ENCODE measurements around the gene RALGPS2. TPM values are rescaled to one million over a fixed set of nuclear protein-coding genes. Genes with fewer than 3 reads are reported as not detected.

The RALGPS2 gene
- total RNA-seq, 1 experiment from 2014 or later: 19.3 TPM

DNA sequence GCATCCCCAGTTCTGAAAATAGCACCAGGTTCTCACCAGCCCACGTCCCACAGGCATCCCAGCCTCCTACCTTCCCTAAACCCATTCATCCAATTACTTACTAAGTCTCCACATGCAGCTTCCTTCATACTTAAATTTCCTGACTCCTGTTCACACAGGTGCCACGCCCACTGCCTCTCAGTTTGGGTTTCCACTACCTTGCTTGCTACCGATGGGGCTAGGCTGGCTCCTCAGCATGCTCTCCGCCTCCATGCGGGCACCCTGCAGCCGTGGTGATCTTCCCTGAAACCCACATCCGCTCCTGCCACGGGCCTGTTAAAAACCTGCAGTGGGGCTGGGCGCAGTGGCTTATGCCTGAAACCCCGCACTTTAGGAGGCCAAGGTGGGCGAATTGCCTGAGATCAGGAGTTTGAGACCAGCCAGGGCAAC is 216.2 kb downstream of the RALGPS2 start:
- H3K4me2 ChIP-seq (ENCODE audit: low read length): no peak overlapping the region
- no peak overlapping the region for H2AFZ ChIP-seq (ENCODE audit: low read length)
- intact Hi-C loops (cut with micrococcal nuclease): no loop called here
- CTCF ChIA-PET: no interaction called here
- no peaks in the 10 kb centered on the region for H4K20me1 ChIP-seq (ENCODE audit: low read length)
- DNase-seq: no peak
- POLR2A ChIA-PET (ENCODE audit: unreplicated experiment): no interaction called here
- H3K4me3 ChIP-seq (ENCODE audit: low read length): no peak overlapping the region
- H3K27me3 ChIP-seq (ENCODE audit: low read length): no peaks in the 10 kb centered on the region
- H3K36me3 ChIP-seq (ENCODE audit: low read depth, low read length): no peaks in the 10 kb centered on the region
- ATAC-seq: no peak
- H3K9me3 ChIP-seq (ENCODE audit: low read length): no peaks in the 10 kb centered on the region
- no TSS peak for BruUV-seq (replicated peaks)
- no peak overlapping the region for H3K27ac ChIP-seq (ENCODE audit: low read length)
- H3K79me2 ChIP-seq (ENCODE audit: low read length): no peaks in the 10 kb centered on the region
- no peaks in the 10 kb centered on the region for H3F3A ChIP-seq (ENCODE audit: low read length, unreplicated experiment)
- H3K4me1 ChIP-seq (ENCODE audit: insufficient read depth, low read length): no peaks in the 10 kb centered on the region
- no peaks in the 10 kb centered on the region for H3K9me2 ChIP-seq (replicated peaks; ENCODE audit: low read length)
- TF ChIP-seq CTCF (conservative IDR thresholded peaks at IDR 0.05; ENCODE audit: low read depth, low read length): no peak
- TF ChIP-seq EZH2 (IDR thresholded peaks at IDR 0.05; ENCODE audit: low read length, unreplicated experiment): no peak
- TF ChIP-seq EZH2phosphoT487 (IDR thresholded peaks at IDR 0.05; ENCODE audit: borderline replicate concordance, low read length): no peak
- H3K9ac ChIP-seq (ENCODE audit: low read length): no peak overlapping the region

DNA sequence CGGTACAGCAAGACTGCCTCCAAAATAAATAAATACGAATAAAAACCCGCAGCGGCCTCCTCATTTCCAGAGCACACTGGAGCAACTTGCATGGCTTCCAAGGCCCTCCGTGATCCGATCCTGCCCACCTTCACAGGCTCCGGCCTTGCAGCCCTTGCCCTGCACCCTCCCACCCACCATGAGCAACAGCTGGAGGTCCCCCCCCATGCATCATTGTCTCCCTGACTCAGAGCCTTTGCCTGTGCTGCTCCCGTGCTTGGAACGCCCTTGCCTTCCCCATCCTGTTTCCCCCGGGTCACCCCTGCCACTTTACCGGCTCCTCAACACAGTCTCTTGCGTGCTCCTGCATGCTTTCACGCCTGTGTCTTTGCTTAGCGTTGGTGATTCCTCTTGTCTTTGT is 216.8 kb downstream of the RALGPS2 start:
- no peaks in the 10 kb centered on the region for H3K27me3 ChIP-seq (ENCODE audit: low read length)
- no peak overlapping the region for H3K9ac ChIP-seq (ENCODE audit: low read length)
- no peak for ATAC-seq
- no peaks in the 10 kb centered on the region for H3F3A ChIP-seq (ENCODE audit: low read length, unreplicated experiment)
- H3K4me1 ChIP-seq (ENCODE audit: insufficient read depth, low read length): no peaks in the 10 kb centered on the region
- no peaks in the 10 kb centered on the region for H3K9me2 ChIP-seq (replicated peaks; ENCODE audit: low read length)
- intact Hi-C loops (cut with micrococcal nuclease): no loop called here
- POLR2A ChIA-PET (ENCODE audit: unreplicated experiment): no interaction called here
- DNase-seq: no peak
- H3K4me3 ChIP-seq (ENCODE audit: low read length): no peak overlapping the region
- H3K9me3 ChIP-seq (ENCODE audit: low read length): no peaks in the 10 kb centered on the region
- H2AFZ ChIP-seq (ENCODE audit: low read length): no peak overlapping the region
- no peak overlapping the region for H3K4me2 ChIP-seq (ENCODE audit: low read length)
- no peaks in the 10 kb centered on the region for H3K79me2 ChIP-seq (ENCODE audit: low read length)
- BruUV-seq (replicated peaks): no TSS peak
- TF ChIP-seq CTCF (conservative IDR thresholded peaks at IDR 0.05; ENCODE audit: low read depth, low read length) (no peak), EZH2 (IDR thresholded peaks at IDR 0.05; ENCODE audit: low read length, unreplicated experiment) (no peak), EZH2phosphoT487 (IDR thresholded peaks at IDR 0.05; ENCODE audit: borderline replicate concordance, low read length) (no peak)
- CTCF ChIA-PET: no interaction called here
- no peaks in the 10 kb centered on the region for H4K20me1 ChIP-seq (ENCODE audit: low read length)
- no peak overlapping the region for H3K27ac ChIP-seq (ENCODE audit: low read length)
- H3K36me3 ChIP-seq (ENCODE audit: low read depth, low read length): no peaks in the 10 kb centered on the region

DNA sequence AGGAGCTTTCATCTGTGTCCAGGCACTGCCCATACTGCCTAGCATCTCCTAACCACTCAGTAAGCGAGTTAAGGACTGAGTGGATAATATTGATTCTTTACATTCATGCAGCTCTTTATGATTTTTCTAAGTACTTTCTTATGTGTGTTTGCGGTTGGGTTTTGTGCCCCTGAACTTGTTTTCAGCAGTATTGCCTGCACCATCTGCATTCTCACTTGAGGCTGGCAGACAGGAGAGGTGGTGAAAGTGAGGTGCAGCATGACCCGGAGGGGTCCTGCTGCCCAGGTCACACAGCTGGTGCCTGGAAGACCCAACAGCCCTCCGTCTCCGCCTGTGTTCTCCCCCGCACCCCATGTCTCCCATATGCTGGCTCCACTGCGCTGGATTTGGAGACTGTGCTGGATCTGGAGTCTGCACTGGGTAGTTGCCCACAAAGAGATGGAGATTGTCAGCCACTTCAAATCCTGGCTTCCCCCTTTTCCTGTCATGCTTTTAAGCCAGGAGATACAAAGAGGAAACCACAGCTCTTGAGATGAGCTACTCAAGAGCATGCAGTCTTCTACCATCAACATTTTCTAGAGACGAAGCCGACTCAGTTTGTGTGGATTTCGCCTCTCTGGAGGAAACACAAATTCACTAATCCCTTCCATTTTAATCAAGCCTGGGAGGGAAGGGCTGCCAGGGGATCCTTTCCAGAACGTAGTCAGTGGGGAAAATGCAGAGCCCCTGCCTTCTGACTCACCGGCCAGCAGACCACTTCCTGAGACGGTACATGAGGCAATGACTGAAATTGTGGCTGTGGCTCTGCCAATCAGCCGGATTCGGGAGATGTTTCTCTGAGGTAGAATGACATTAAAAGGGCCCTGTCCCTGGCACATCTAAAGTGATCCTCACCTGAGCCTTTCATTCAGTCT is 217.5 kb downstream of the RALGPS2 start:
- no peak overlapping the region for H2AFZ ChIP-seq (ENCODE audit: low read length)
- ChIA-PET CTCF (interaction anchor here (0.7 kb wide), 1 partner anchor 26 kb away, joined by 5 read pairs; no protein-coding TSS in a partner anchor), POLR2A (ENCODE audit: unreplicated experiment) (no interaction called here)
- no peaks in the 10 kb centered on the region for H3K4me1 ChIP-seq (ENCODE audit: insufficient read depth, low read length)
- H3K9ac ChIP-seq (ENCODE audit: low read length): no peak overlapping the region
- H3K79me2 ChIP-seq (ENCODE audit: low read length): no peaks in the 10 kb centered on the region
- DNase-seq (no peak), ATAC-seq (no peak)
- no peaks in the 10 kb centered on the region for H3K9me2 ChIP-seq (replicated peaks; ENCODE audit: low read length)
- H3K36me3 ChIP-seq (ENCODE audit: low read depth, low read length): no peaks in the 10 kb centered on the region
- H3K4me2 ChIP-seq (ENCODE audit: low read length): no peak overlapping the region
- TF ChIP-seq CTCF (conservative IDR thresholded peaks at IDR 0.05; ENCODE audit: low read depth, low read length) (no peak), EZH2 (IDR thresholded peaks at IDR 0.05; ENCODE audit: low read length, unreplicated experiment) (no peak)
- no peaks in the 10 kb centered on the region for H4K20me1 ChIP-seq (ENCODE audit: low read length)
- H3F3A ChIP-seq (ENCODE audit: low read length, unreplicated experiment): no peaks in the 10 kb centered on the region
- H3K27me3 ChIP-seq (ENCODE audit: low read length): no peaks in the 10 kb centered on the region
- H3K4me3 ChIP-seq (ENCODE audit: low read length): no peak overlapping the region
- intact Hi-C loops (cut with micrococcal nuclease): no loop called here
- no peak overlapping the region for H3K27ac ChIP-seq (ENCODE audit: low read length)
- H3K9me3 ChIP-seq (ENCODE audit: low read length): no peaks in the 10 kb centered on the region
- BruUV-seq (replicated peaks): no TSS peak

Measured in PC-3 (cell line).